NCI-H1092 (cell line): ENCODE results near the gene TTC13.

Experiments
- DNase-seq: peaks from one replicate; lab custom pipeline; 2025; lab: John Stamatoyannopoulos, UW

TTC13 gene

GRCh38 chr1:230906226-230906625, 72.4 kb downstream of the TTC13 start:
- no peak for DNase-seq

GRCh38 chr1:230905733-230906132, 72.9 kb downstream of the TTC13 start:
- DNase-seq, result no peak

- DNase-seq, result no peak
Observed at GRCh38 chr1:230902349-230902923, 76.2 kb downstream of the TTC13 start.

GRCh38 chr1:230901671-230902070, 77.0 kb downstream of the TTC13 start:
- DNase-seq, result no peak

- no peak for DNase-seq
Observed at GRCh38 chr1:230900984-230901383, 77.7 kb downstream of the TTC13 start.

- DNase-seq, result no peak
Observed at GRCh38 chr1:230899841-230900251, 78.8 kb downstream of the TTC13 start.

- no peak for DNase-seq
Observed at GRCh38 chr1:230898748-230899147, 79.9 kb downstream of the TTC13 start.

- DNase-seq, result no peak
Observed at GRCh38 chr1:230898144-230898543, 80.5 kb downstream of the TTC13 start.

- no peak for DNase-seq
Observed at GRCh38 chr1:230896779-230897178, 81.9 kb downstream of the TTC13 start.

GRCh38 chr1:230895452-230895851, 83.2 kb downstream of the TTC13 start:
- DNase-seq, result no peak

GRCh38 chr1:230894664-230895063, 84.0 kb downstream of the TTC13 start:
- DNase-seq, result no peak

GRCh38 chr1:230894032-230894431, 84.6 kb downstream of the TTC13 start:
- no peak for DNase-seq

- no peak for DNase-seq
Observed at GRCh38 chr1:230892018-230892491, 86.6 kb downstream of the TTC13 start.

- no peak for DNase-seq
Observed at GRCh38 chr1:230891413-230891812, 87.2 kb downstream of the TTC13 start.

GRCh38 chr1:230884646-230885045, 94.0 kb downstream of the TTC13 start:
- DNase-seq, result no peak

- DNase-seq, result no peak
Observed at GRCh38 chr1:230883967-230884366, 94.7 kb downstream of the TTC13 start.

GRCh38 chr1:230879778-230880177, 98.9 kb downstream of the TTC13 start:
- DNase-seq, result no peak

GRCh38 chr1:230878591-230878990, 100.1 kb downstream of the TTC13 start:
- DNase-seq, result no peak

- no peak for DNase-seq
Observed at GRCh38 chr1:230877924-230878590, 100.6 kb downstream of the TTC13 start.

- no peak for DNase-seq
Observed at GRCh38 chr1:230877146-230877923, 101.3 kb downstream of the TTC13 start.

- no peak for DNase-seq
Observed at GRCh38 chr1:230876660-230877059, 102.0 kb downstream of the TTC13 start.

- no peak for DNase-seq
Observed at GRCh38 chr1:230875370-230875769, 103.3 kb downstream of the TTC13 start.

GRCh38 chr1:230870916-230871315, 107.7 kb downstream of the TTC13 start:
- no peak for DNase-seq
